Fibroblast of gingiva (primary cell): ENCODE results near the gene CA9.

ENCODE experiments used
- DNase-seq: peaks from one replicate; pipeline ENCODE4 v3.0.0-alpha.2; 2011; ENCODE audit warnings: low read depth

The CA9 gene

GRCh38 chr9:35651956-35652828 is 21.5 kb upstream of the CA9 start:
- DNase-seq = peak; percentile 89

GRCh38 chr9:35652829-35653209 is 20.9 kb upstream of the CA9 start:
- DNase-seq = peak; percentile 84

- no peak for DNase-seq
These were observed 20.1 kb upstream of the CA9 start for GRCh38 chr9:35653611-35654010.

GRCh38 chr9:35656348-35656747 is 17.4 kb upstream of the CA9 start:
- DNase-seq = no peak

GRCh38 chr9:35656831-35657545 is 16.7 kb upstream of the CA9 start:
- peak; percentile 52 for DNase-seq

- DNase-seq = peak; percentile 100
These were observed 16.1 kb upstream of the CA9 start, which contains the start of gene RMRP for GRCh38 chr9:35657546-35658136. TSS of gene RMRP (minus strand) at chr9:35658019.

GRCh38 chr9:35658137-35658967 is 15.4 kb upstream of the CA9 start, which contains the start of gene CCDC107:
TSS of gene CCDC107 (plus strand) at chr9:35658292. CDS start at chr9:35658380, 88 bp downstream.
- peak; percentile 78 for DNase-seq

GRCh38 chr9:35658968-35659220 is 14.8 kb upstream of the CA9 start:
- DNase-seq = peak; percentile 45

- peak; percentile 93 for DNase-seq
These were observed 14.4 kb upstream of the CA9 start for GRCh38 chr9:35659340-35659739.

GRCh38 chr9:35660966-35661415 is 12.7 kb upstream of the CA9 start:
- DNase-seq = peak; percentile 50

- DNase-seq = no peak
These were observed 11.9 kb upstream of the CA9 start for GRCh38 chr9:35661756-35662350.

GRCh38 chr9:35662437-35662836 is 11.3 kb upstream of the CA9 start:
- DNase-seq = no peak

- DNase-seq = peak; percentile 66
These were observed 8.9 kb upstream of the CA9 start, which contains the start of gene ARHGEF39 for GRCh38 chr9:35664531-35665470. TSS of gene ARHGEF39 (minus strand) at chr9:35665195. CDS start at chr9:35665169, 26 bp downstream.

- DNase-seq = no peak
These were observed 8.3 kb upstream of the CA9 start for GRCh38 chr9:35665471-35665818.

- DNase-seq = no peak
These were observed 7.7 kb upstream of the CA9 start for GRCh38 chr9:35666045-35666444.

- no peak for DNase-seq
These were observed 7.2 kb upstream of the CA9 start for GRCh38 chr9:35666549-35666948.

GRCh38 chr9:35667939-35668338 is 5.8 kb upstream of the CA9 start:
- no peak for DNase-seq

GRCh38 chr9:35669331-35670145 is 4.2 kb upstream of the CA9 start:
- DNase-seq = no peak

- DNase-seq = no peak
These were observed 265 bp downstream of the CA9 start for GRCh38 chr9:35674025-35674361.

GRCh38 chr9:35675204-35675603 is 1.5 kb downstream of the CA9 start:
- DNase-seq = no peak
